HG03460 (cell line): ENCODE results near the gene MIP.
"Not testable (repeated sequence)": the region's sequence is repeated elsewhere in the genome, so short reads cannot be mapped to it uniquely, and the experiment has no call there.

Experiments used
- ATAC-seq: cut with Tn5 transposase; IDR thresholded peaks from one replicate; pipeline ENCODE4 v1.9.1; 2021; ENCODE audit not compliant: unreplicated experiment

The MIP gene

DNA sequence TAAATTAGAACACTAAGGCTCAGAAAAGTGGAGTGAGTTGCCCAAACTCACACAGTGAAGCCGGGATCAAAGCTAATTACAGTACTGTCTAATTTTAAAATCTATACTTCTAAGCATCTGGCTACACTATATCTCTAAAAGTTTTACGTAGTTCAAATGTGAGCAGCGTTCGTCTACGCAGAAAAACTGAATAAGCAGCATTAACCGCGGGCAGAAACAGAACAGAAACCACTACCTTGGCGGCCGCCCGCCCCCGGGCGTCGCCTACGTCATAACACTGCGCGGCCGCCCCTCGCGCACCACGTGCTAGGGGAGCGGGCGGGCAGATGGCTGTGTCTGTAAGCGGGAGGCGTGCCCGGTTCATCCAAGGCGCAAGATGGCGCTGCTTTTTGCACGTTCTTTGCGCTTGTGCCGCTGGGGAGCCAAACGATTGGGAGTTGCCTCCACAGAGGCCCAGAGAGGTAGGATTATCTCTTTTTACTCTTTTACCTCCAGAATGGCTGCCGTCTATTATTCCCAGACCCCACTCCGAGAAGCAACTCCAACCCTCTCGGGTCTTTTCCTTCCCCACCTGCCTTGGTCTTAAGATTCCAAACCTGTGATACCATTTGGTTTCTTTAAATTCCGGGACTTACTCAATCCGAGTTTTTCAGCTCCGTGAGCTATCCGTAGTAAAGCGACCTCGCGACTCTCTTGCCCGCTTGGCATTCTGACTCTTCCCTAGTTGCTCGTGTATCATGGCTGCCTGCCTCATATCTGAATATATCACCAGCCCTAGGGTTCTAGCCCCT is 14.0 kb upstream of the MIP start, which contains the start of gene SPRYD4:
Gene SPRYD4, plus strand, starts transcription at position 363 of the 791 bp plus-strand sequence. Its CDS starts 14 bp downstream, at position 377.
- ATAC-seq = peak; percentile 84

DNA sequence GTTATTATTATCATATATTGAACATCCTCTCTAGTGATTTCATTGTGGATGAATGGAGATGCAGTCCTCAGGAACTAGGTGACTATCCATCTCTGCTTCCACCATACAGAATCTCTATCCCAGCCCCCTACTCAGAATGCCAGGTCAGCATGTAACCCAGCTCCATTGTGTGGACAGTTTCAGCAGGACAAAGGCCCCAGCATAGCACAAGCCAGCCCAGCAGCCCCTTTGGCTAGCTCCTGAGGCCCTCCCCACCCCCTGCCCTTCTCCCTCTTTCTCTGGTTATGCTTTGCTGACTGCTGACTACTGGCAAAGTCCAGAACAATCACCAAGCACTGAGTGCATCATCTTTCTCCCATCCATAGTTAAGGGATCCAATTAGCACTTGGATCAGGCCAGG is 8.1 kb upstream of the MIP start:
- ATAC-seq = no peak

DNA sequence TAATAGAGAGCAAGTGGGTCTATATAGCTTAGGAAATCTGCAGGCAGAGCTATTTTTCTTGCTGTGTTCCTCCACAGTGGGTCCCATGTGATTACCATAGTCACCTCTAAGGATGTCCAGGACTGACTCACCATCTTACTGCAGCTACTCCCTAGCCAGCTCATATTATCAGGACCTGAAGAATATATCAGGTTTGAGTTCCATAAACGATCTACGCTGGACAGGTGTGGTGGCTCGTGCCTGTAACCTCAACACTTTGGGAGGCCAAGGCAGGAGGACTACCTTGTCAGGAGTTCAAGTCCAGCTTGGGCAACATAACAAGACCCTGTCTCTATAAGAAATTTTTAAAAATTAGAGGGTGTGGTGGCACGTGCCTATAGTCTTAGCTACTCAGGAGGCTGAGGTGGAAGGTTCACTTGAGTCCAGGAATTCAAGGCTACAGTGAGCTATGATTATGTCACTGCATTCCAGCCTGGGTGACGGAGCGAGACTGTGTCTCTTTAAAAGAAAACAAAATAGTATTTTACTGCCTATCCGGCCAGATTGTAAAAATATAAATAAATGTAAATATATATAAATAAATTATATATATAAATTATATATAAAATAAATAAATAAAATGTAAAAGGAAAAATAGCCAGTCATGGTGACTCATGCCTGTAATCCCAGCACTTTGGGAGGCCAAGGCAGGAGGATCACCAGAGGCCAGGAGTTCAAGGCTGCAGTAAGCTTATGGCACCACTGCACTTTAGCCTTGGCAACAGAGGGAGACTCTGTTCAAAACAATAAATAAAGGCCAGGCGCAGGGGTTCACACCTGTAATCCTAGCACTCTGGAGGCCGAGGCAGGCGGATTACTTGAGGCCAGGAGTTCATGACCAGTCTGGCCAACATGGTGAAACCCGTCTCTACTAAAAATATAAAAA is 7.0 kb upstream of the MIP start:
- ATAC-seq = no peak

DNA sequence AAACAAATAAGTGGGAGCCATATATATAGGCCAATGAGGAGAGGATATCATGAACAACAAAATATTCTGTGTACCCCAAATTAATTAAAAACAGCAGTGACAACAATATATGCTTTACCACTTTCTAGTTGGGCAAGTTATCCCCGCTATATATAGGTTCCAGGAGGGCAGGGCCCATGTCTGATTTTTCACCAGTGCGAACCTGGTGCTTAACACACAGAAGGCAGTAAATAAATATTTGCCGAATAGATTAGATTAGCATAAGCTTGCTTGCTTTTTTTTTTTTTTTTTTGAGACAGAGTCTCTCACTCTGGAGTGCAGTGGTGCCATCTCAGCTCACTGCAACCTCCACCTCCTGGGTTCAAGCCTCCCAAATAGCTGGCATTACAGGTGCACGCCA is 3.4 kb upstream of the MIP start:
- no peak for ATAC-seq

DNA sequence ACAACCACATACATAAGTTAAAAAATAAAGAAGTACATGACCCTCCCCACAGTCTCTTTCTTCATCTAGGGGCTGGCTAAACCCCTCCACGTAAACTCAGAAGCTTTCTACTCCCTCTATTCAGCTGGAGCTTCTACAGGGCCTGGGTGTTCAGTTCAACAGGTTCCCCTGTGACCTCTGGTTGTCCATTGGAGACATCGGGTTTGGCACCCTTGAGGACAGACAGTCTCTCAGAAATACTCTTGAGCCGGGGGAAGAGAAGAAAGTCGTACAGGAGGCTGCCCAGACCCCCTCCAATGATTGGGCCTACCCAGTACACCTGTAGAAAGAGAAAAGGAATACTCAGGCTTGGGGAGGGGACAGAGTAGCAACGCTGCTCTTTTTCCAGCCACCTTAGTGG is 3.3 kb downstream of the MIP start:
- ATAC-seq = no peak

DNA sequence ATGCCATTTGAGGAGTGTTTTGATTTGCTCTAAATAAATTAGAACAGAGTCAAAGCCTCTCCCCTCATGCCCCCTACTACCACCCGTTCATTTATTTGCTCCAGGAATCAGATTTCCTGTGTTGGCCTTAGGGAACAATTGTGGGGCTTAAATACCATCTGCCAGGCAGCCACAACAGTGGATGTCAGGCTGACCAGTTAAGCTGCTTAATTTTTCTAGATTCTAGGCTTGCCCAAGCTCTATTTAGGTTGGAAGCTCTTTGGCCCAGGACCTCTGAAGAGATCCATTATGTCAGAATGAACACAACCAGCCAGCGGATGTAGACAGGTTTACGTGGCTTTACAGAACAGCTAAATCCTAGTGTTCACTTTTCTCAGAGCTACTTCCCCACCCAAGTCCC is 4.2 kb downstream of the MIP start:
- no peak for ATAC-seq

DNA sequence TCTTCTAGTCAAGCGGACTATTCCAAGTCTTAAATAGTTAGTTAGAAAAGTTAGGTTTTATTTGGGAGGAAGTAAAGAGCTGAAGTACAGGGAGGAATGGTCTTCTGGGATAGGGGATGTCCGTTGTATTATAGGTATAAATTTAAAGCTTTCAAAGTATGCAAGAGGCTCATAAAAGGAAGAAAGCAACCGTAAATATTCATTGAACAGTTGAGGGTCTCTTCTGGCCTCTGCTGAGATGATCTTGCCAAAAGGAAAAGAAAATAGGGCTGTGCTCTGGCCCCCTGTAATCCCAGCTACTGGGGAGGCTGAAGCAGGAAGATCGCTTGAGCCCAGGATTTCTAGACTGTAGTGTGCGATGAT is 4.9 kb downstream of the MIP start:
- no peak for ATAC-seq

DNA sequence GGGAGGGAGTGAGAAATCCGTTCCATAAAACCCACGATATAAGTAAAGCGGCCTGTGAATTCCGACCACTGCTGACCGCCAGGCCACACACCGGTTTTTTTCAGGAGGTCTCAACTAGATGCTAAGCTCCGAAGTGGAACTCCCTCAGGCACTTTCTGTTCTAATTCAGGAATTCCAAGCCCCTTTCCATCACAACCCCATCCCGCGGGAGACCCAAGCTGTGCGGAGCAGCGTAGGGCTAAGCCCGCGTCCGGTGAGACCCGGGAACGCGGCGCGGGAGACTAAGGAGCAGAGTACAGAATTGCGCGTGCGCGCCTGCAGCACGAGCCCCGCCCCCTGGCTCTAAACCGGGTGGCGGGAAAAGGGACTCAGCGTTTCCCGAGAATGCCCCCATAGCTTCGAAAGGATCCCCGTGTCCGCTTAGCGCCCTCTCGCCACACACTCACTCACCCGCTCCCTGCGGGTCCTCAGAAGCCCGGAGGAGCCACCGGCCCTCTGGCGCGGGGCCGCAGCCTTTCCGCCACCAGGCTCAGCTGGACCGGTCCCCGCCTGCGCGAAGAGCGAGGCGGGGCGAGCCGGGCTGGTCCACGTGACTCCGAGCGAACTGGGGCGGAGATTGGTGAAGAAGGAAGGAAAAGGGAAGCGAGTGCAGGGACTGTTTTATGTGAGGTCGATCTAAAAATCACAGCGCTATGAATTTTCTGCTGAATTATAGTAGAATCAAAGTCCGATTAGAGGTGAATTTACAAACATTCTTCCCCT is 5.4 kb downstream of the MIP start, which contains the start of gene TIMELESS:
Gene TIMELESS, minus strand, starts transcription at position 567 of the 762 bp plus-strand sequence. CDS start 15,256 bp downstream, outside the sequence.
- ATAC-seq = peak; percentile 95

DNA sequence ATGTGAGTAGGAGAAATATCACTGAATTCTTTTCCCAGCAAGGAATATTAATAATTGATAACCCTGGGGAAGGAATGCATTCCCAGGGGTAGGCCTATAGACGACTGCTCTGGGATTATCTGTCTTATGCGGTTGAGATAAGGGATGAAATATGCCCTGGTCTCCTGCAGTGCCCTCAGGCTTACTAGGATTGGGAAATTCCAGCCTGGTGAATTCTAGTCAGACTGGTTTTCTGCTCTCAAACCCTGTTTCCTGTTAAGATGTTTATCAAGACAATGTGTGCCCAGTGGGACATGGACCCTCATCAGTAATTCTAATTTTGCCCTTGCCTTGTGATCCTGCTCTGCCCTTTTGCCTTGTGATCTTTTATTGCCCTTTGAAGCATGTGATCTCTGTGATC is 11.2 kb downstream of the MIP start:
- not testable (repeated sequence) for ATAC-seq

DNA sequence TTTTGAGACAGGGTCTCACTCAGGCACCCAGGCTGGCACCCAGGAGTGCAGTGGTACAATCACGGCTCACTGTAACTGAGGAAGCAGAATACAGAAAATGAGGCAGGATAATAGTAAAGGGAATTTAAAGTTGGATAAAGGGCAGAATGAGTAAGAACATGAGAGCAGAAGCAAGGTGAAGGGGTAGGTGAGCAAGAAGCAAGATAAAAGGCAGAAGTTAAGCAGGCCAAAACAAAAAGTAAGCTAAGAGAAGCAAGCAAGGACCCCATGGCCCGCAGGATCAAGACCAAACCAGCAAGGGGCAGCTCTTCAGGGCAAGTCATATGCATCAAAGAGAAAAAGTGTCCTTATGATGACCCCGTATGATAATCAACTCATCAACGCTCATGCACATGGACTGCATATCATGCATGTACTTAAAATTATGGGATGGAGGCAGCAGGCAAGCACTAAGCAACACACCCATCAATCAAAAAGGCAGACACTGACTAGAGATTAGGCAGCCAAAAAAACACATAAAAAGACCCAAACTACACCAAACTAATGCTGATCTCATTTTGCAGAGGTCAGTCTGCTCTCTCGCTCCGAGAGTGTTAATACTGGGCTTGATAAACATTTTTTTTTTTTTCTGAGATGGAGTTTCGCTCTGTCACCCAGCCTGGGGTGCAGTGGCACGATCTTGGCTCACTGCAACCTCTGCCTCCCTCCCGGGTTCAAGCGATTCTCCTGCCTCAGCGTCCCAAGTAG is 16.9 kb downstream of the MIP start:
- no peak for ATAC-seq

DNA sequence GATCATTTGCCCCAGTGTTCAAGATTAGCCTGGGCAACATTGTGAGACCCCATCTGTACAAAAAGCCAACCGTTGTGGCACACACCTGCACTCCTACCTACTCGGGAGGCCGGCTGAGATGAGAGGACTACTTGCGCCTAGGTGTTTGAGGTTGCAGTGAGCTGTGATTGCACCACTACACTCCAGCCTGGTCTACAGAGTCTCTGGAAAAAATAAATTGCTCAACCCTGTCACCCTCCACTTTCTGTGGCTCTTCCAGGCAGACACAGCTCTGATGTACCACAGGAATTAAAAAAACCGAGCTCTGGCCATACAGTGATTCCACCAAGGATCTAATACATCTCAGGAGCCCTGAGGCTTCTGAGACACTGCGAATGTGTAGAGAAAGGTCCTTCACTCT is 19.6 kb downstream of the MIP start:
- ATAC-seq = no peak

DNA sequence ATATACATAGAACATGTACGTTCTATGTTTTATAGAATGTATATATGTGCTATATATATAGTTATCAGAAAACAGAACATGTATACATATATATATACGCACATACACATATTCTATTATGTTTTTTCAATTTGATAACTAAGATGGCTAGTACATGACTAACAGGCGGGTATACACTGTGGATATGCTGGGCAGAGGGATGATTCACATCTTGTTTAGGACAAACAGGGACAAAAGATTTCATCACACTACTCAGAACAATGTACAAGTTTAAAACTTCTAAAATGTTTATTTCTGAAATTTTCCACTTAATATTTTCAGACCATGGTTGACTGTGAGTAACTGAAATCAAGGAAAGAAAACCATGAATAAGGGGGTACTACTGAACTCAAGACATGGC is 22.6 kb downstream of the MIP start:
- no peak for ATAC-seq

DNA sequence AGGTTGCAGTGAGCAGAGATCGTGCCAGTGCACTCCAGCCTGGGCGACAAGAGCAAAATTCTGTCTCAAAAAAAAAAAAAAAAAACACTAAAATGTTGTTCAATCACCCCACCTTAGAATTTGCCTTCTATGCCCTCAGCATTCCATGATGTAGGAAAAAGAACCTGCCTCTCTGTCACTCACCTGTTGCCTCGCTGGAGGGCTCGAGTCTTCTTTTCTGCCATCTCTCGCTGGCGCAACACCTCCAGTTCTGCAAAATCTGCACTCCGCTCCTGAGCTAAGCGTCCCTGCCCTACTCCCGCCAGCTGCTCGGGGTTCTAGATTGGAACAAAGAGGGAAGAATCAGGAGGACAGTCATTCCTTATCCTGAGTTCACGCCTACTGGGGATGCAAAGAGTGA is 23.2 kb downstream of the MIP start:
- ATAC-seq = no peak

DNA sequence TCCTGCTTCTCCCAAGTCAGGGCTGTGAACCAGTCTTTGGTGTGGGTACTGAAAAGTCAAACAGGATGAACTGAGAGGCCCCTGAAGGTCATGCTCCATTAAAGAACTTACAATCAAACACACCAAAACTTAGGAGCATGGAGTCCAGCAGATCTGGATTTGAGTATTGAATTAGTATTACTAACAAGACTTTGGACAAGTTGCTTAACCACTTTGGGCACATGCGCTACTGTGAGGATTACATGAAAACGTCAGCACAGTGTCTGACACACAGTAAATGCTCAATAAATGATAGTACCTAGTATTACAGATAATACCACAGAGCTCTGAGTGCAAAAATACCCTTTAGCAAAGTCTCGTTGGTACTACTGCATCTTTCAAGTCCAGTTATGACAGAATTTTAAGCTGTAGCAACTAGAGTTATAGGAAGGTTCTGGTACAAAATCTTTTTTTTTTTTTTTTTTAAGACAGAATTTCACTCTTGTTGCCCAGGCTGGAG is 28.5 kb downstream of the MIP start:
- no peak for ATAC-seq

DNA sequence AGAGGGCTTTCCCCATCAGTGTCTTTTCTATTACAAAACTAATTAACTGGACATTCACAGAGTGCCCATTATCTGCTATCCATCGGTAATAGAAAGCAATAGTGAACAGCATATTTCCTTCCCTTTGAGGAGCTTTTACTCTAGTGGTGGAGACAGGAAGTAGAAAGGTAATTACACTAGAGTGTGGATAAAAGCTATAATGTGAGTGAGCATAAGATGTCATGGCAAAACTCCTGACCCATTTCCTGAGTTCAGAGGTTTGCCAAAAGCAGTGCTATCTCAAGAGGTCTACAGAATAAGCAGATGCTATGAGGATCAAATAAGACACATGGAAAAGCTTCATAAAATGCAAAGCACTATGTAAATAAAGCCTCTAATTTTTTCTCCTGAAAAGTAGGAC is 29.3 kb downstream of the MIP start:
- ATAC-seq = no peak

DNA sequence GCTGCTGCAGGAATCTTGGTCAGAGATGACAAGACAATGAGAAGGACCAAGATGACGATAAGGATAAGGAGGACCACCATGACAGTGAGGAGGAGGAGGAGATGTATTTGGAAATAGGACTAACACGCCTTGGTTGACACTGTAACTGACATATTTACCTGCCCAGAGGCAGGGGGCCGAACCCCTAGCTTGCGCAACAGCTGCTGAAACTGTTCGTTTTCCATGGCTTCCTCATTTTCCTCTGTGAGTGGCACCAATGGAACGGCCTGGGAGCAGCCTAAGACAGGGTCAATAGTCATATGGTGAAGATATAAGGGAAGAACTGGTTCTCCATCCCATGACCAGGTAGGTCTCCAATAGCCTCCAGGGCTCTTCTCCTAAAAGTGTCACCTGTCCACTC is 34.0 kb downstream of the MIP start:
- no peak for ATAC-seq

DNA sequence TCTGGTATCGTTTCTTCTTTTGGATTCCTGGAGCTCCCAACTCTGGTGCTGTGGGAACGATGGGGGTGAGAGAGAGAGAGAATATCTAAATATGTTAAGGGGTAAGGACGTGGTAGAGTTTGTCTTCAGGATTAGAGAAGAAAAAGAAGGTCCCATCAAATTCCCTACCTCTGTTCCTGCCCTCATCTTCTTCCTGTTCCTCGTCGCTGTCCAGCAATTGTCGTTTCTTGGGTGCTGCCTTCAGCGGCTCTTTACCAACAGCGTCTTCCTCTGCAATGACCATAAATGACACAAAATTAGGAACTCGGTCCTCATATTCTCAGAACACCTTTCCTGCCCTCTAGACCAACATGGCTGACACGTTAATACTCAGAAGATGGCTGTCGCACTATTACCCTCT is 36.7 kb downstream of the MIP start:
- no peak for ATAC-seq

DNA sequence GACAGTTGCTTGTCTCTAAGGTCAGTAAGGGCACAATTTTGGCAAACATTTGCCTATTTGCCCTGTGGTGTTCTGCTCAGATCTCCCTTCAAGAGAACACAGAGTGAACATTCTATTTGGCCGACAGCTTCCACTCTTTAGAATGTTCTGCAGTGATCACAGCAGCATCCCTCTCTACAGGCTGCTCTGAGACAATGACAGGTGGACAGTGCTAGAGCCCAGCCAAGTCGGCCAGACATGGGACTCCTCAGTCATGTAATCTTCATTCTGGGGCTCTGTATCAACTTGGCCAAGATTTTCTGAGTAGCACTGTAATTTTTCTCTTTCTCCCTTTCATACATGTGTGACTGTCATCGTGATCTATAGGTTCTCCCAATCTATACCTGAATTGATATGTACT is 40.1 kb downstream of the MIP start:
- no peak for ATAC-seq

DNA sequence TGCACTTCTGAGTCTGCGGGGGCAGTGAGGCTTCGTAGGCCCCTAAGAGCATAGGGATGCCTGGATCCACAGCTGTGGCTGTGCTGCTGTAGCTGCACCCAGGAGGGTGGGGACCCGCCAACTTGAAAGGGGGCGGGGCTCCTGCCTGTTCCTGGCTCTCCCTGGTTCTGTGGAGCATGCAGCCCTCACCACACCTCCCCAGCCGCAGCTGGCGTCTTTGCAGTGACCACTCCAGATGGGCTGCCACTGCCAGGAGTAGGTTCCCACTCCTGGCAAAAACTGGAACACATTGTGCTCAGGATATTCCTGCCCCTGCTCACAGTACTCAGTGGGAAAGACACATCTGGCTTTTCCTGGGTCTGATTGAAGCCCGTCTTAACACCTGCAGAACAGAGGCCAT is 41.1 kb downstream of the MIP start:
- ATAC-seq = no peak
